HEK293 (cell line): ENCODE data around the gene PROSER3.

ENCODE experiments used
- EGR2 ChIP-seq: fragments of 450-650 bp; formaldehyde crosslinking; IDR thresholded peaks from 2 replicates; pipeline ENCODE4 v1.5.1; 2016; ENCODE audit warnings: low read depth, missing biosample characterization, missing genetic modification characterization
- GFI1B ChIP-seq: fragments of 450-650 bp; formaldehyde crosslinking; IDR thresholded peaks from 2 replicates; pipeline ENCODE4 v1.5.1; 2016; ENCODE audit warnings: missing biosample characterization, missing genetic modification characterization
- GLI2 ChIP-seq: fragments of 450-650 bp; formaldehyde crosslinking; IDR thresholded peaks from 2 replicates; pipeline ENCODE4; 2017; ENCODE audit warnings: missing biosample characterization, missing genetic modification characterization, low read depth, borderline replicate concordance
- PBX3 ChIP-seq: sonication (generic); formaldehyde crosslinking; IDR thresholded peaks from 2 replicates; pipeline ENCODE4 v1.8.1; 2022; ENCODE audit warnings: mild to moderate bottlenecking, moderate library complexity, missing genetic modification reagents
- SCRT1 ChIP-seq: fragments of 450-650 bp; formaldehyde crosslinking; IDR thresholded peaks from 2 replicates; pipeline ENCODE4 v1.5.1; 2016; ENCODE audit warnings: missing biosample characterization, missing genetic modification characterization, borderline replicate concordance
- ZBTB1 ChIP-seq: fragments of 450-650 bp; formaldehyde crosslinking; IDR thresholded peaks from 2 replicates; pipeline ENCODE4 v1.5.1; 2016; ENCODE audit warnings: missing biosample characterization, missing genetic modification characterization
- ZBTB17 ChIP-seq: fragments of 450-650 bp; formaldehyde crosslinking; IDR thresholded peaks from 2 replicates; pipeline ENCODE4 v1.5.1; 2016; ENCODE audit warnings: missing biosample characterization, missing genetic modification characterization
- ZEB2 ChIP-seq: fragments of 450-650 bp; formaldehyde crosslinking; IDR thresholded peaks from 2 replicates; pipeline ENCODE4 v1.5.1; 2016; ENCODE audit warnings: missing biosample characterization, missing genetic modification characterization
- ZNF132 ChIP-seq: fragments of 450-650 bp; formaldehyde crosslinking; IDR thresholded peaks from 2 replicates; pipeline ENCODE4 v1.5.1; 2017; ENCODE audit warnings: missing biosample characterization, missing genetic modification characterization, borderline replicate concordance
- ZNF146 ChIP-seq: fragments of 450-650 bp; formaldehyde crosslinking; IDR thresholded peaks from 2 replicates; pipeline ENCODE4 v1.5.1; 2016; ENCODE audit warnings: missing biosample characterization, missing genetic modification characterization
- ZNF175 ChIP-seq: fragments of 450-650 bp; formaldehyde crosslinking; IDR thresholded peaks from 2 replicates; pipeline ENCODE4 v1.5.1; 2016; ENCODE audit warnings: missing biosample characterization, missing genetic modification characterization
- ZNF184 ChIP-seq: fragments of 450-650 bp; IDR thresholded peaks from 2 replicates; pipeline ENCODE4 v1.5.1; 2018; ENCODE audit warnings: missing biosample characterization, mild to moderate bottlenecking, missing genetic modification characterization
- ZNF19 ChIP-seq: fragments of 450-650 bp; formaldehyde crosslinking; IDR thresholded peaks from 2 replicates; pipeline ENCODE4; 2016; ENCODE audit warnings: missing biosample characterization, missing genetic modification characterization, low read depth
- ZNF239 ChIP-seq: fragments of 450-650 bp; formaldehyde crosslinking; IDR thresholded peaks from 2 replicates; pipeline ENCODE4 v1.5.1; 2016; ENCODE audit warnings: missing biosample characterization, missing genetic modification characterization
- ZNF341 ChIP-seq: fragments of 450-650 bp; formaldehyde crosslinking; IDR thresholded peaks from 2 replicates; pipeline ENCODE4; 2016; ENCODE audit warnings: low read depth, missing biosample characterization, missing genetic modification characterization
- ZNF394 ChIP-seq: fragments of 450-650 bp; formaldehyde crosslinking; IDR thresholded peaks from 2 replicates; pipeline ENCODE4 v1.5.1; 2016; ENCODE audit warnings: missing biosample characterization, missing genetic modification characterization, mild to moderate bottlenecking, moderate library complexity, borderline replicate concordance
- ZNF426 ChIP-seq: fragments of 450-650 bp; formaldehyde crosslinking; IDR thresholded peaks from 2 replicates; pipeline ENCODE4 v1.5.1; 2017; ENCODE audit warnings: missing biosample characterization, missing genetic modification characterization, mild to moderate bottlenecking, inconsistent platforms, moderate library complexity
- ZNF473 ChIP-seq: fragments of 450-650 bp; formaldehyde crosslinking; IDR thresholded peaks from 2 replicates; pipeline ENCODE4 v1.5.1; 2017; ENCODE audit warnings: missing biosample characterization, missing genetic modification characterization
- ZNF514 ChIP-seq: fragments of 450-650 bp; formaldehyde crosslinking; IDR thresholded peaks from 2 replicates; pipeline ENCODE4 v1.5.1; 2016; ENCODE audit warnings: missing biosample characterization, missing genetic modification characterization
- ZNF529 ChIP-seq: fragments of 450-650 bp; formaldehyde crosslinking; IDR thresholded peaks from 2 replicates; pipeline ENCODE4 v1.5.1; 2017; ENCODE audit warnings: missing genetic modification characterization, missing biosample characterization; ENCODE audit not compliant: insufficient replicate concordance
- ZNF558 ChIP-seq: fragments of 450-650 bp; formaldehyde crosslinking; IDR thresholded peaks from 2 replicates; pipeline ENCODE4 v1.5.1; 2016; ENCODE audit warnings: missing biosample characterization, missing genetic modification characterization
- ZNF561 ChIP-seq: fragments of 450-650 bp; IDR thresholded peaks from 2 replicates; pipeline ENCODE4 v1.5.1; 2018; ENCODE audit warnings: missing biosample characterization, missing genetic modification characterization, borderline replicate concordance
- ZNF585B ChIP-seq: fragments of 450-650 bp; formaldehyde crosslinking; IDR thresholded peaks from 2 replicates; pipeline ENCODE4 v1.5.1; 2016; ENCODE audit warnings: missing biosample characterization, missing genetic modification characterization
- ZNF623 ChIP-seq: fragments of 450-650 bp; formaldehyde crosslinking; IDR thresholded peaks from 2 replicates; pipeline ENCODE4 v1.5.1; 2016; ENCODE audit warnings: missing biosample characterization, missing genetic modification characterization
- ZNF658 ChIP-seq: fragments of 450-650 bp; formaldehyde crosslinking; IDR thresholded peaks from 2 replicates; pipeline ENCODE4; 2016; ENCODE audit warnings: missing biosample characterization, missing genetic modification characterization
- ZNF660 ChIP-seq: fragments of 450-650 bp; IDR thresholded peaks from 2 replicates; pipeline ENCODE4 v1.5.1; 2018; ENCODE audit warnings: missing biosample characterization, mild to moderate bottlenecking, missing genetic modification characterization
- ZNF792 ChIP-seq: fragments of 450-650 bp; formaldehyde crosslinking; IDR thresholded peaks from 2 replicates; pipeline ENCODE4 v1.5.1; 2016; ENCODE audit warnings: missing biosample characterization, missing genetic modification characterization
- ZSCAN4 ChIP-seq: fragments of 450-650 bp; formaldehyde crosslinking; IDR thresholded peaks from 2 replicates; pipeline ENCODE4 v1.5.1; 2017; ENCODE audit warnings: missing biosample characterization, missing genetic modification characterization
- ZSCAN5A ChIP-seq: fragments of 450-650 bp; formaldehyde crosslinking; IDR thresholded peaks from 2 replicates; pipeline ENCODE4 v1.5.1; 2016; ENCODE audit warnings: missing biosample characterization, missing genetic modification characterization
- TF ChIP-seq, protein P1 (sequence below): fragments of 450-650 bp; formaldehyde crosslinking; IDR thresholded peaks from 2 replicates; pipeline ENCODE4 v1.5.1; 2016; ENCODE audit warnings: missing biosample characterization, missing genetic modification characterization
- TF ChIP-seq, protein P2 (sequence below): fragments of 450-650 bp; formaldehyde crosslinking; IDR thresholded peaks from 2 replicates; pipeline ENCODE4 v1.5.1; 2017; ENCODE audit warnings: missing biosample characterization, mild to moderate bottlenecking, missing genetic modification characterization, moderate library complexity

The PROSER3 gene

DNA sequence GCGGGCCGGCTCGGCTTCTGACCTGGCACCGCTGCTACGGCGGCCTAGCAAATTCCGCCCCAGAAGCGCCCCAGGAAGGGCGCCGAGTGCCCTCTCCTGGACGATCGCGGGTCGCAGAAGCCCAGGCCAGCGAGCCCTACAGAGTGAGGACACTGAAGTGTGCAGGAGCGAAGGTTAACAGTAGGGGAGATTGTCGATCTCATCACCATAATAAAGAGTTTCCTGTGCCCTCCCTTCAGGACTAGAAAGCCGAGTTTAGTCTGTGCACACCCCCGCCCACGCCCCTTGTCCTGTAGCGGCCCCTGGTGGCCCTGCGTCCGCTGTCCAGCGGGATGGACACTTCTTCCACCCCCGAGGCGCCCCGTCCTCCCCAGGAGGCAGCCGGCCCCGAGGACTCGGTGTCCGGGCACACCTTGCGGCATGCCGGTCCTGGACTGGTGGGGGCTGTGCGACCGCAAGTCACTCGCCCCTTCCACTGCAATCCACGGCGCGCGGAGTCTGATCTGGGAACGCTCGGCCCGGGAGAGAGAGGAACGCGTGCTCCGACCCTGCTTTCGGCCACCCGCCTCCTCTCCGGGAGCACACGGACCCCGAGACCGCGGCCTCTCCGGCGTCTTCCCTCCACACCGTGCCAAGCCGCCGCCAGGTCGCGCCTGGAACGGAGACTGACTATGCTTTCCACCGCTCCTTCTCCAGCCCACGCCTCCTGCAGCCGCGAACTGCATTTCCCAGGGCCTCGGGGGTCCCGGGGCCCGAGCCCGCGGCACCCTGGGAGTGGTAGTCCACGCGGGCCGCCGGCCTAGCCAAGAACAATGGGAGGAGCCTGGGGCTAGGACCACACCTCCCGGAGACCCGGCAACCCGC lies 40.9 kb upstream of the PROSER3 start (continued):
- no peak for TF ChIP-seq ZNF514 (tag by site-specific recombination)
- peak; percentile 7; the same call in 1 of the 2 replicates for TF ChIP-seq PBX3
- TF ChIP-seq, protein P1, sequence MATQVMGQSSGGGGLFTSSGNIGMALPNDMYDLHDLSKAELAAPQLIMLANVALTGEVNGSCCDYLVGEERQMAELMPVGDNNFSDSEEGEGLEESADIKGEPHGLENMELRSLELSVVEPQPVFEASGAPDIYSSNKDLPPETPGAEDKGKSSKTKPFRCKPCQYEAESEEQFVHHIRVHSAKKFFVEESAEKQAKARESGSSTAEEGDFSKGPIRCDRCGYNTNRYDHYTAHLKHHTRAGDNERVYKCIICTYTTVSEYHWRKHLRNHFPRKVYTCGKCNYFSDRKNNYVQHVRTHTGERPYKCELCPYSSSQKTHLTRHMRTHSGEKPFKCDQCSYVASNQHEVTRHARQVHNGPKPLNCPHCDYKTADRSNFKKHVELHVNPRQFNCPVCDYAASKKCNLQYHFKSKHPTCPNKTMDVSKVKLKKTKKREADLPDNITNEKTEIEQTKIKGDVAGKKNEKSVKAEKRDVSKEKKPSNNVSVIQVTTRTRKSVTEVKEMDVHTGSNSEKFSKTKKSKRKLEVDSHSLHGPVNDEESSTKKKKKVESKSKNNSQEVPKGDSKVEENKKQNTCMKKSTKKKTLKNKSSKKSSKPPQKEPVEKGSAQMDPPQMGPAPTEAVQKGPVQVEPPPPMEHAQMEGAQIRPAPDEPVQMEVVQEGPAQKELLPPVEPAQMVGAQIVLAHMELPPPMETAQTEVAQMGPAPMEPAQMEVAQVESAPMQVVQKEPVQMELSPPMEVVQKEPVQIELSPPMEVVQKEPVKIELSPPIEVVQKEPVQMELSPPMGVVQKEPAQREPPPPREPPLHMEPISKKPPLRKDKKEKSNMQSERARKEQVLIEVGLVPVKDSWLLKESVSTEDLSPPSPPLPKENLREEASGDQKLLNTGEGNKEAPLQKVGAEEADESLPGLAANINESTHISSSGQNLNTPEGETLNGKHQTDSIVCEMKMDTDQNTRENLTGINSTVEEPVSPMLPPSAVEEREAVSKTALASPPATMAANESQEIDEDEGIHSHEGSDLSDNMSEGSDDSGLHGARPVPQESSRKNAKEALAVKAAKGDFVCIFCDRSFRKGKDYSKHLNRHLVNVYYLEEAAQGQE (tag by site-specific recombination) = peak; percentile 94
- TF ChIP-seq, protein P2, sequence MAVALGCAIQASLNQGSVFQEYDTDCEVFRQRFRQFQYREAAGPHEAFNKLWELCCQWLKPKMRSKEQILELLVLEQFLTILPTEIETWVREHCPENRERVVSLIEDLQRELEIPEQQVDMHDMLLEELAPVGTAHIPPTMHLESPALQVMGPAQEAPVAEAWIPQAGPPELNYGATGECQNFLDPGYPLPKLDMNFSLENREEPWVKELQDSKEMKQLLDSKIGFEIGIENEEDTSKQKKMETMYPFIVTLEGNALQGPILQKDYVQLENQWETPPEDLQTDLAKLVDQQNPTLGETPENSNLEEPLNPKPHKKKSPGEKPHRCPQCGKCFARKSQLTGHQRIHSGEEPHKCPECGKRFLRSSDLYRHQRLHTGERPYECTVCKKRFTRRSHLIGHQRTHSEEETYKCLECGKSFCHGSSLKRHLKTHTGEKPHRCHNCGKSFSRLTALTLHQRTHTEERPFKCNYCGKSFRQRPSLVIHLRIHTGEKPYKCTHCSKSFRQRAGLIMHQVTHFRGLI (tag by site-specific recombination) = peak; percentile 55
- TF ChIP-seq ZBTB17 = peak; percentile 100
- no peak for TF ChIP-seq ZNF558
- TF ChIP-seq ZNF473 (tag by site-specific recombination) = no peak
- no peak for TF ChIP-seq ZNF184 (tag by site-specific recombination)
- no peak for TF ChIP-seq ZSCAN4
- no peak for TF ChIP-seq ZNF19 (tag by site-specific recombination)
- TF ChIP-seq ZNF239 (tag by site-specific recombination) = peak; percentile 68; the same call in 1 of the 2 replicates
- no peak; the same call in none of the 2 replicates for TF ChIP-seq ZBTB1 (tag by site-specific recombination)
- TF ChIP-seq SCRT1 (tag by site-specific recombination) = no peak
- peak; percentile 93 for TF ChIP-seq EGR2 (tag by site-specific recombination)
- no peak; the same call in 1 of the 2 replicates for TF ChIP-seq GLI2 (tag by site-specific recombination)
- TF ChIP-seq ZNF426 (tag by site-specific recombination) = no peak
- peak; percentile 68 for TF ChIP-seq ZSCAN5A (tag by site-specific recombination)
- peak; percentile 82 for TF ChIP-seq ZNF660
- TF ChIP-seq ZNF341 (tag by site-specific recombination) = peak; percentile 39
- TF ChIP-seq ZNF175 (tag by site-specific recombination) = no peak
- TF ChIP-seq ZNF529 (tag by site-specific recombination) = no peak
- peak; percentile 57; the same call in 1 of the 2 replicates for TF ChIP-seq ZNF146 (tag by site-specific recombination)
- TF ChIP-seq ZNF394 (tag by site-specific recombination) = peak; percentile 59; the same call in 1 of the 2 replicates
- TF ChIP-seq ZNF792 = peak; percentile 86
- no peak for TF ChIP-seq ZNF132
- no peak for TF ChIP-seq ZNF585B
- TF ChIP-seq GFI1B (tag by site-specific recombination) = no peak; the same call in 1 of the 2 replicates
- TF ChIP-seq ZNF623 (tag by site-specific recombination) = 0 out of 2 replicates have a peak, but pooled peaks have one; percentile 25
- no peak for TF ChIP-seq ZNF658 (tag by site-specific recombination)
- TF ChIP-seq ZEB2 (tag by site-specific recombination) = peak; percentile 98
- peak; percentile 90; the same call in 1 of the 2 replicates for TF ChIP-seq ZNF561
